Pons (tissue), 1 donor: ENCODE data around the gene DLGAP1.

ENCODE experiments used
- DNase-seq: peaks from one replicate; pipeline ENCODE4 v3.0.0-alpha.2; 2016; ENCODE audit warnings: low spot score

Gene DLGAP1

GRCh38 chr18:3760741-3761140, 694.4 kb downstream of the DLGAP1 start:
- DNase-seq, result no peak

GRCh38 chr18:3759099-3759498, 696.0 kb downstream of the DLGAP1 start:
- DNase-seq, result no peak

- no peak for DNase-seq
These were observed 696.6 kb downstream of the DLGAP1 start for GRCh38 chr18:3758531-3758930.

GRCh38 chr18:3757361-3757760, 697.7 kb downstream of the DLGAP1 start:
- no peak for DNase-seq

- no peak for DNase-seq
These were observed 702.0 kb downstream of the DLGAP1 start for GRCh38 chr18:3753106-3753505.

- no peak for DNase-seq
These were observed 707.0 kb downstream of the DLGAP1 start for GRCh38 chr18:3748086-3748485.

GRCh38 chr18:3747176-3747973, 707.7 kb downstream of the DLGAP1 start:
- DNase-seq, result peak; percentile 34

- no peak for DNase-seq
These were observed 712.6 kb downstream of the DLGAP1 start for GRCh38 chr18:3742541-3742940.

- DNase-seq, result no peak
These were observed 713.8 kb downstream of the DLGAP1 start for GRCh38 chr18:3741333-3741732.

- no peak for DNase-seq
These were observed 726.2 kb downstream of the DLGAP1 start for GRCh38 chr18:3728704-3729437.

GRCh38 chr18:3727274-3727673, 727.8 kb downstream of the DLGAP1 start:
- DNase-seq, result no peak

GRCh38 chr18:3726238-3726951, 728.7 kb downstream of the DLGAP1 start:
- no peak for DNase-seq

- DNase-seq, result no peak
These were observed 730.0 kb downstream of the DLGAP1 start for GRCh38 chr18:3725115-3725514.

- DNase-seq, result no peak
These were observed 731.6 kb downstream of the DLGAP1 start for GRCh38 chr18:3723554-3723953.

- DNase-seq, result no peak
These were observed 732.3 kb downstream of the DLGAP1 start for GRCh38 chr18:3722649-3723433.

- DNase-seq, result no peak
These were observed 733.1 kb downstream of the DLGAP1 start for GRCh38 chr18:3721771-3722648.

GRCh38 chr18:3720818-3721545, 734.1 kb downstream of the DLGAP1 start:
- no peak for DNase-seq

GRCh38 chr18:3720159-3720558, 734.9 kb downstream of the DLGAP1 start:
- DNase-seq, result no peak

GRCh38 chr18:3717376-3718025, 737.6 kb downstream of the DLGAP1 start:
- no peak for DNase-seq
